Cerebellar cortex (tissue), 1 donor: ENCODE data around the gene SLC35A4.

ENCODE experiments used
- DNase-seq: peaks from one replicate; pipeline ENCODE4 v3.0.0-alpha.2; 2015; ENCODE audit warnings: low spot score

The SLC35A4 gene, protein sequence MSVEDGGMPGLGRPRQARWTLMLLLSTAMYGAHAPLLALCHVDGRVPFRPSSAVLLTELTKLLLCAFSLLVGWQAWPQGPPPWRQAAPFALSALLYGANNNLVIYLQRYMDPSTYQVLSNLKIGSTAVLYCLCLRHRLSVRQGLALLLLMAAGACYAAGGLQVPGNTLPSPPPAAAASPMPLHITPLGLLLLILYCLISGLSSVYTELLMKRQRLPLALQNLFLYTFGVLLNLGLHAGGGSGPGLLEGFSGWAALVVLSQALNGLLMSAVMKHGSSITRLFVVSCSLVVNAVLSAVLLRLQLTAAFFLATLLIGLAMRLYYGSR

DNA sequence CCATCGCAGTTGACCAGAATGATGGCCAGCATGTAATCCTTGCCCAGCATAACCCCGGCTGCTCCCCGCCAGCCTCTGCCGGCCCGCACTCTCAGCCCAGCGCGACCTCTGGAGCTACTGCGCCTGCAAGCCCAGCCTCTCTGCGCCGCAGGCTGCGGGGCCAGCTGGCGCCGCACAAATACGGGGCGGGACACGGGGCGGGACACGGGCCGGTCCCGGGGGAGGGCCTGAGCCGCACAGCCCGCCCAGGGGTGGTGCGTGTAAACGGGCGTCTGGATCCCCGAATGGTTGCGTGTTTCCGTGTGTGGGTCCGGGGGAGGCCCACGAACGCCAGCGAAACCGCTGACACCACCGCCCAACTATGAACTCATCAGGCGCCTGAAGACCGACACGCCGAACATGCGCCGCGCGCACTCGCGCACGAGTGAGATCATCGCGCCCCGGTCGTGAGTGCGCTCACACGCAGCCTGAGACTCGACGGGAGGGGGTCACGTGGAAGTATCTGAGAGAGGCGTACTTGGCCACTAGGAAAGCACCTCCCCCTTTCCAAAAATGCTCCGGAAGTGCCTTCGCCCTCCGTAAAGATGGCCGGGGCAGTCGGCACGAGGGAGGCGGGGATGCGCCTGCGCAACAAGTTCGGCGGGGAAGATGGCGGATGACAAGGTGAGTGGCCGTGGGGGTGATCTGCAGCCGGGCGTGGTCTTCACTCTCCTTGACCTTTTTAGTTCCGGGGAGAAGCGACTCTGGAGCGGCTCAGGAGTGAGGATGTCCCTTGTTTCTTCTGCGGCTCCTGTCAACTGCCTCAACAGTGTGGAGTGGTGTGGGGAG, at the start of gene SLC35A4, which contains the start of gene APBB3:
Gene SLC35A4, plus strand, starts transcription at position 633 of the 828 bp plus-strand sequence. CDS start 2,342 bp downstream, outside the sequence.
Gene APBB3, minus strand, starts transcription at position 403 of the 828 bp plus-strand sequence. Its CDS starts 353 bp downstream, at position 50.
- DNase-seq = peak; percentile 99

DNA sequence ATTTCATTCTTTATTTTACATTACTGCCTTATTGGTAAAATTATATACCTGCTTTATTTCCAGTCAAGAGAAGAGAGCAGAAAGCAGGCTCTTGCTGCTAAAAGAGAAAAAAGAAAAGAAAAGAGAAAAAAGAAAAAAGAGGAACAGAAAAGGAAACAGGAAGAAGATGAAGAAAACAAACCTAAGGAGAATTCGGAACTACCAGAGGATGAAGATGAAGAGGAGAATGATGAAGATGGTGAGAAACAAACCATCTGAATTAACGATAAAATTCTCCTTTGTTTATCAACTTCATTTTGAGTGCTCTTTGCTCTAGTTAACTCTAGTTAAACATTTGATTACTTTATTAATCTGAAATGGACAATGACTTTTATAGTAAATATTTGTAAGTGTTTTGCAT, 40.6 kb upstream of the SLC35A4 start:
- no peak for DNase-seq

DNA sequence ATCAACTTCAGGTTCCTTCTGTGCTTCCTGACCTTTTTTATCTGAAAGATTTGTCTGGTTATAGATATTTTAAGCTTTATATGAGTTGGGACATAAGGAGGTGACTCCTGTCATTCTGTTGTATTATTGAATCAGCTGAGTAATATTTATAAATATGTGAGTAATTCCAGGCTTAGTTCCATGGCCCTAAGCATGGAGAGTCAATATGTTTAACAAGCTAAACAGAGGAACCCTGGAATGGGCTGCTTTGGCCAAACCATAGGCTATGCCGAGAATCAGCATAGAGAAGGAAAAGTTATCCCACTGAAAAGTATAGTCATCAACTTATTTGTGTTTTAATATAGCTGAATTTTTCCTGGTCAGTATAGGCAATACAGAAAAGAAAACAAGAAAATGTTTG, 24.4 kb upstream of the SLC35A4 start:
- no peak for DNase-seq

DNA sequence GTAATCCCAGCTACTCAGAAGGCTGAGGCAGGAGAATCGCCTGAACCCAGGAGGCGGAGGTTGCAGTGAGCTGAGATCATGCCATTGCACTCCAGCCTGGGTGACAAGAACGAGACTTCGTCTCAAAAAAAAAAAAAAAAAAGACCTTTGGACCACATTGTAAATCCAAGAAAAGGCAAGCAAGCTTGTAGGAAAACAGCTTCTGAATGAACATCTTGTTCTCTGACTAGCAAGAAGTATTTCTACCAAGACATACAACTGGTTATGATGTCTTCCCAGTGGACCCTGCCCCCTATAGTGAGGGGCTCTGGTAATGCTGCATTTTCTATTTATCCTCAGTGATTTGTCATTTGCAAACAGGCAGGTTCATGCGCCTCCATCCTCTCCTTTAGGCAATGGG, 21.7 kb upstream of the SLC35A4 start:
- no peak for DNase-seq

DNA sequence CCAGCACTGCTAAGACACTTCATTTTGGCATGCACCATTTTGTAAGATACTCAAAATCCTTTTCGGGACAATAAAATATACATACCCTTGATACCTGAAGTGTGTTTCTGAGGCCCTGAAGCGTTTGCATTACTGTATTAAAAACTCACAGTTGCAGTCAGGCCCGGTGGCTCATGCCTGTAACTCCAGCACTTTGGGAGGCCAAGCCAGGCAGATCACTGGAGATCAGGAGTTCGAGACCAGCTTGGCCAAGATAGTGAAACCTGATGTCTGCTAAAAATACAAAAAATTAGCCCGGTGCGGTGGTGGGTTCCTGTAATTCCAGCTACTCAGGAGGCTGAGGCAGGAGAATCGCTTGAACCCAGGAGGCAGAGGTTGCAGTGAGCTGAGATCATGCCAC, 19.6 kb upstream of the SLC35A4 start:
- DNase-seq = no peak

DNA sequence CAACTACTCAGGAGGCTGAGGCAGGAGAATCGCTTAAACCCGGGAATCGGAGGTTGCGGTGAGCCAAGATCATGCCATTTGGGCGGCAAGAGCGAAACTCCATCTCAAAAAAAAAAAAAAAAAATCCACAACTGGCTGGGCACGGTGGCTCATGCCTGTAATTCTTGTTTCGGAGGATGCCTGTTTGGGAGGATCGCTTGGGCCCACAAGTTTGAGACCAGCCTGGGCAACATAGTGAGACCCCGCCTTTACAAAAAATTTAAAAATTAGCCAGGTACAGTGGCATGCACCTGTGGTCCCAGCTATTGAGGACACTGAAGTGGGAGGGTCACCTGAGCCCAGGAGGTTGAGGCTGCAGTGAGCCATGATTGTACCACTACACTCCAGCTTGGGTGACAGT, 19.0 kb upstream of the SLC35A4 start:
- no peak for DNase-seq

DNA sequence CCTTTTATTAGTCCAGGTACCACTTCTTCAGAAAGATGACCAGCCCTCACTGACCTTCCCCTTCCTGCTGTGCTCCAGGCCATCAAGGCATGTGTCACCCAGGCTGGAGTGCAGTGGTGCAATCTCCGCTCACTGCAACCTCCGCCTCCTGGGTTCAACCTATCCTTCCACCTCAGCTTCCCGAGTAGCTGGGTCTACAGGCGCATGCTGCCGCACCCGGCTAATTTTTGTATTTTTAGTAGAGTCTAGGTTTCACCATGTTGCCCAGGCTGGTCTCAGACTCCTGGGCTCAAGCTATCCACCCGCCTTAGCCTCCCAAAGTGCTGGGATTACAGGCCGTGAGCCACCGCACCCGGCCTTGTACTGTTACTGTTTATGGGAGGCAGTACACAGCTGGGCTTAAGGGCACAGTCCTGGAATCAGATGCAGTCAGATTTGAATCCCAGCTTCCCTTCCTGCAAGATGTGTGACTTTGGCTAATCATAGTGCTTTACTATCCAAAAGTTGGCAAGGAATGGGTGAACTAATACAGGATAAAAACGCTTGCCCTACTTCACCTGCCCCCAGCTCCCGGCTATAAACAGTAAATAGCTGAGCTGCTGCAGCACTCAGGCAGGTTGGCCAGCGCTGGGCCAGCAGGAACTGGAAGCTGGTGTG, 17.6 kb upstream of the SLC35A4 start:
- DNase-seq = no peak

DNA sequence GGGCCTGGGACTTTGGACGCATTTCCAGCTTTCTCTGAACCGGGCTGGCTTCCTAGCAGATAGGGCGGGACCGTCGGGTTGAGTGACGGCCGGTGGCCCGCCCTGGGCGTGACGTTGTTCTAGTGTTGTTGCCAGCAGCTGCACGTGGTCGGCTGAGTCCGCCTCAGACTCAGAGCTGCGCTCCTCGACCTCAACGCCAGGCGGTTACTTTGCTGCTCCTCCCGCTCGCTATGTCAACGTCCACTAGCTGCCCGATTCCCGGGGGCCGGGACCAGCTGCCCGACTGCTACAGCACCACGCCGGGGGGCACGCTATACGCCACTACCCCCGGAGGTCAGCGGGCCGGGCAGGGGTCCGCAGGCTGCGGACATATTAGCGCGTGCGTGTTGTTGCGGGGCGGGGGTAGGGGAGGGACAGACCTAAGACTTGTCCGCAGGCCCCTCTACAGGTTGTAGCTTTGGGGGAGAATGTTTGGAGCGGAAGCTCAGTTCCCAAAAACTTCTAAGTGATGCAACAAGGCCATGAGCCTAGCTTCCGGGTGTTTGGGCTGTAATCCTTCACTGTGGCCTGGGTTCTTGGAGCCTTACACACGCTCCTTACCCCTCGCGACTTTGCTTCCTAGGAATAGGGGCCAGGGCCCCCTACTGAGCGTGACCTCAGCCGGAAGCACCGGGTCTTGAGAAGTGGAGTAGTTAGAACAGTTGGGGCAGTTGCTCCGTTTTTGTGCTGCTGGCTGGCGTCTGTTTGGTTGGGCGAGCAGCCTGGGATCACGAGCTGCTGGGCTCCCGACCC, 16.9 kb upstream of the SLC35A4 start, which contains the start of gene EIF4EBP3:
Gene EIF4EBP3, plus strand, starts transcription at position 155 of the 792 bp plus-strand sequence. Its CDS starts 76 bp downstream, at position 231.
- DNase-seq = peak; percentile 97

DNA sequence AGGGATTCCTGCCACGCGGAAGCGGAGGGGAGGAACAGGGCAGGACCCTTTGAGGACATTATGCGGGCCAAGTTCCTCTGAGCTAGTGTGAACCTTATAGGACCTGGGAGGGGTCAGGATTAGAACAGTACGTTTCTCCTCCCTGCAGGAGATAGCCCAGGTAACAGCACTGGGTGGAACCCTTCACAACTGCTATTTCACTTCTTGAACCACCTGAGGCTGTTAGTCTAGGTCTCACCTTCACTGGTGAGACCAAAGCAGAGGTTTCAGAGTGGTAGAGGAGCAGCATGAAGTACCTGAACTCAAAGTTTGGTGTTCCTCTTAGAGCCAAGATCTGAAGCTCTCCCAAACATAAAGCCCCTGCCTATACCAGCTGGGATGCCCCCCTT, 16.3 kb upstream of the SLC35A4 start:
- no peak for DNase-seq

DNA sequence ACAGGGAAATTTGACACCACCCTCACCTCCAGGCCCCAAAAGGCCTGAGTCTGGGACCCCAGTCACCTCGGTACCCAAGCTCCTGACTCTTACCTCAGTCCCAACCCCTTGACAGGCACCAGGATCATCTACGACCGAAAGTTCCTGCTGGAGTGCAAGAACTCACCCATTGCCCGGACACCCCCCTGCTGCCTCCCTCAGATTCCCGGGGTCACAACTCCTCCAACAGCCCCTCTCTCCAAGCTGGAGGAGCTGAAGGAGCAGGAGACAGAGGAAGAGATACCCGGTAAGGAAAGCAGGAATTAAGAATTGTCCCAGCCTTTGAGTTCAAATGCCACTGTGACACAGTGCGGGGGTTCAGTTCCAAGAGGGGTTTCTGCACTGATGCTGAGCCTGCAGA, 15.8 kb upstream of the SLC35A4 start:
- DNase-seq = no peak

DNA sequence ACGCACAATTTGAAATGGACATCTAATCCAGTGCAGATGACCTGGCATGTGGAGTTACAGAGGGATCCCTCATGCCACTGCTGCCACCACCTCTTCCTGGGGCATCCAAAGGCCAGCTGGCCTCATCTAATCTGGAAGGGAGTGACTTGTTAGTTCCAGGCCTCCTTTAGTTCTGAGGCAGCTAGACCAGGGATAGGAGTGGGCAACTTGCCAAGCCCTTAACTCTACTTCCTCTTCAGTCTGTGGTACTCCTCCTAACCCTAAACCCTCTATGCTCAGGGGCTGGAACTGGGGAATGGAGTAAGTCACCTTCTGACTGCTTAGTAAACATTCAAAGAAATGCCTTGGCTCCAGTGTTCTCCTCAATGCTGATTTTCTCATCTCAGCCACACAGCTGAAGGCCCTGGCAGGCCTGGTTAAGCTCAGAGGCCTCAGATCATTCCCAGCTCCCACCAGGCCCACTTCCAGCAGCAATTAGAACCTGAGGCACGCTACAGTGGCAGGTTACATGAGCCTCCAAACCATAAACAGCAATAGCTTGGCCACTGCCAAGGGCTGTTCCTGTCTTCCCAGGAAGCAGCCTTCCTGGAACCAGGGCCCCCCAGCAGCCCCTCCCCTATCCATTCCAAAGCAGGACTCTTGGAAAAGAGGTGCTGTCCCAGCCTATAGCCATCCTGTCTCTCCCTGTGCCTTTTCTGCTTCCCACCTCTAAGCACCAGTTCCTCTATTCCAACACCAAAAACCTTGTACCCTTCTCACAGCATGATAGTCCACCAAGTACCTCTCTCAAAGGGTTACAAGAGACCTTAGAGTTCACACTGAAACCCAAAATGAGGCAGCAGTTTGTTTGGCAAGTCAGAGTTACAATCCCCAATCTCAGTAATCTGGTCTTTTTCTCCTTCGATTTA, 15.1 kb upstream of the SLC35A4 start:
- no peak for DNase-seq

DNA sequence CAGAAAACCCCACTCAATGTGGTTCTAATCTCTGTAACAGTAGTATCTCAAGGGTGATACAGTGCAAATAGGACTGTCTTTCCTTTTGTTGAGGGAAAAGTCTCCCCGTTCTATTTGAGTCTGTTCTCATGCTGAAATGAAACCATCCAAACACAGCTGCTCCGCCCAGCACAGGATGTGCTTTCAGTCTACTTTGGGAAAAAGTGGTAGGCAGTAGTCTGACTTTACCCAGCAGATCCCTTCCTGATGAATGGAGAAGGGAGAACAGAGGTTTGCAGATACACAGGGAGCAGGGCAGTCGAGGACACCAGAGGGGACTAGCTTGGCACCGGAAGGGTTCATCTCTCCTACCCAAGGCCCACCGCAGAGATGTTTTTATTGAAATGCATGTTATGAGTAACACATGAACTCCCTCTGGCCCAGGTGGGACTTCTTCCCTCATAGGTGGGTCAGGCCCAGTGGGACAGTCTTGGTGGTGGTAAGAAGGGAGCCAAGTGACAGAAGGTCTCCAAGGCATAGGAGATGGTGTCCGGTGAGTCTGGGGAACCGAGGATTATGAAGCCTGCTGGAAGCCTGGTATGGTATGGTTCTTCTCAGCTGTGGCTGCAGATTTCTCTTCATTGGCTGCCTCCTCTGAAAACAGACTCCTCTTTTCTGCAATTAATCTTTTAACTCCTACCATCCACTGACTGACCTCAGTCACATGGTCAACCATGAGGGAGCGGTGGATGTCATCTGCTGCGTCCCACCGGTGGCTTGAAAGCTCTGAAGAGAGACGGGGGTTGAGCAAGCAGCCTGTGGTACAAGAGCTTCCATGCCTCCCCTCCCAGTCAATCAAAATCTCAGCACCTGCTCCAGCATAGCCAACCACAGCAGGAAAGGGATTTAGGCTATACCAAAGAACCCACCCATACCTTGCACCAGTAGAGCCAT, 14.2 kb upstream of the SLC35A4 start:
- no peak for DNase-seq

DNA sequence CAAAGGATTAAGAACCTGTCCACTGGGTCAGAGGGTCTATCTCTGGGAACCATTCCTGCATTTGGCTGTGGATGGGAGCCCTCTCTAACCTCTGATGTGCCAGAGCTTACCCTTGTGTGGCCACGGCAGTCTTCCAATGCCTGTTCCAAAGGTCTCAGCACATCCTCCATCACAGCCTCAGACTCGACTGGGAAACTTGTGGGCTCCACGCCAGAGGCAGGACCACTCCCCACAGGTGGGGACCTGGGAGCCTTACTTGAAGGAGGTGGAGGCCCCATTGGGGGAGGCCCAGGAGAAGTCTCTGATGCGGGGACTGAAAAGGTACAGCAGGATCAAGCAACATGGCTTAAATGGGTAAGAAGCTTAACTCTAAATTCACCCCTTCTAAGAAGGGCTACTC, 12.8 kb upstream of the SLC35A4 start:
- no peak for DNase-seq

DNA sequence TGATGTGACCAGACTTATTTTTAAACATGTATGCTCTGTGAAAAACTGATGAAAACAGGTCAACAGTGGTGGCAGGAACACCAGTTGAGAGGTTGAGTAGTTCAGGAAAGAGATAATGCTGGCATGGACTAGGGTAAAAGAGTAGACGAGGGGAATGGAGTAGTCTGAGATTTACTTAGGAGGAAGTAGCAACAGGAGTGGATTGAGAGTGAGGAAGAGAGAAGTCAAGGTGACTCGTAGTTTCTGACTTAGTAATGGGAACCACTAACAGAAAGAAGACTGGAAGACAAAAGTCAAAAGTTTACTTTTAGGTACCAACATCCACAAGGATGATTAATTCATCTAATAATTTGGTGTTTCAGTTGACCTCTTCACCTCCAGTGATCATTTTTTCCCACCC, 11.0 kb upstream of the SLC35A4 start:
- no peak for DNase-seq

DNA sequence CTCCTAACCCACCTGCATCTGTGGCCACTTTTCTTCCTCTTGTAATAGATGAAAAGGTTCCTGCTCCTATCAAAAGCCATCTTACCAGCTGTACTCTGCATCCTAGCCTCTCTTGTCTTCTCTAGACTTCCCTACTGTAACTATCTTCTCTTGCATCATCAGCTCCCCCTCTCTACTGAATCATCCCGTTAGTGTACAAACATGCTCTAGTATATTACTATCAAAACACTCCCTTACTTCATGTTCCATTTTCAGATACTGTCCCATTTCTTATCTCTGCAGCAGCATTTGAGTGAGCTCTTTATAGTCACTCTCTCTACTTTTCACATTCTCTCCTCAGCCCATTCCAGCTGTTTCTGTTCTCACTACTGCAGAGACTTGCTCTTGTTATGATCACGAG, 10.2 kb upstream of the SLC35A4 start:
- DNase-seq = no peak

DNA sequence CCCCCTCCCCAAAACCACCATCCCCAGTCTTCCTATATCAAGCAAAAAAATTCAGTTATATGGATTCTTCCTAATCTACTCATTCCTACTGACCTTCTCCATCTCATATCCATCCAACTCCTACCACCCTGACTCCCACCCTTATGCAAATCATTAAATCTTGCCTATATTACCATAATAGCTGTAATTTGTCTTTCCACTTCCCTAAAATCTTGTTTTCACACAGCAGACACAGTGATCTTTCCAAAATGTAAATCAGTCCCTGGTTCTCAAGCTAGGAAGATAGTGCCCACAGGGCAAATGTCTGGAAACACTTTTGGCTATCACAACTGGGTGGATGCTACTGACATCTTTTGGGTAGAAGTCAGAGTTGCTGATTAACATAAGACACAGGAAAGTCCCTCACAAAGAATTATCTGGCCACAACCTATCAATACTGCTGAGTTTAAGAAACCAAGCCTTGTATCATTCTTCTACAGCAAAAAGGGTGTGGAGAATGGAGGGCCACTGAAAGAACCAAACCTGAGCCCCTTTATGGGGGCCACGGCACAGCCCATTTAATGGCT, 8.8 kb upstream of the SLC35A4 start:
- no peak for DNase-seq

DNA sequence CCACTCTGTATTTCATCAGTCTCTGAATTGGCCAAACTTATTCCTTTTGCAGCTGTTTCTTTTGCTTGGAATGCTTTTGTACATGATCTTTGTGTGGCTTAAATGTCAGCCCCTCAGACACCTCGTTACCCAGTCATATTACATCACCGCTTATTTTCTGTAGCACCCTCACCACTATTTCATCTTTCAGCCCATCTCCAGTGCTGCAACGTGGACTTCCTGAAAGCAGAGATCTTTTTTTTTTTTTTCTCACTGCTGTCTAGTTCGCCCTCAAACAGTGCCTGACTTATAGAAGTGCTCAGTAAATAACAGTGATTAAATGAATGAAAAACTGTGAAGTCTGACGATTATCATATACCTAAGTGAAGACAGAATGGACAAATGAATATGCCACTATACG, 8.2 kb upstream of the SLC35A4 start:
- DNase-seq = no peak

DNA sequence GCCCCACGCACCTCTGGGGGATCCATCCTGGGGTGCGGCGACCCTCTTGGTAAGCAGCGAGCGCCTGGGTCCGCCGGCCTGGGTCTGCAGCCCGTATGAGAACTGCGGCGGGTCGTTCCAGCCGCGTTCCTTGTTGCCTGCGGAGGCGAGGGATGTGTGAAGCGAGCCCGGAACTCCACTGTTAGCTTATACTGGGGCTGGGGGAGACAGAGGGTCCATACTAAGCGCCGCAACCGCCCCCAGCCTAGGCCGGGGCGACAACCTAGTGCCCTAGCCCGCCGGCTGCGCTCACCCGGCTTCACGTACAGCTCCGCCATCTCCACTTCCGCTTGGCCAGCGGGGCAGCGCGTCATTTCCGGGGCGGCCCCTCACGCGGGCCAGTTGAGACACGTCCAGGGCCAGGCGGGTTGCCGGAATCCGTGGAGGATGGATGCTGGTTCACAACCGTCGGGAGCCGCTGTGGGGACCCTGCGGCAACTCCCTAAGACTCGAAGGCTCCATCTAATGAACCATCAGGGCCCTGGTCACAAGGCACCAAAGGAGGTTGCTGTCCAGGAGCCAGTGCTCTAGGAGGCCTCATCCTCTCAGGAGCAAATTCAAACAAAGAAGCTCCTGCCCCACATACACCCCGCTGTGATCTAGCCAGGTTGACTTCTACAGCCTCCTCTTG, 7.4 kb upstream of the SLC35A4 start, which contains the start of gene SRA1:
Gene SRA1, minus strand, starts transcription at position 338 of the 670 bp plus-strand sequence. Its CDS starts 21 bp downstream, at position 317.
- DNase-seq = peak; percentile 94

DNA sequence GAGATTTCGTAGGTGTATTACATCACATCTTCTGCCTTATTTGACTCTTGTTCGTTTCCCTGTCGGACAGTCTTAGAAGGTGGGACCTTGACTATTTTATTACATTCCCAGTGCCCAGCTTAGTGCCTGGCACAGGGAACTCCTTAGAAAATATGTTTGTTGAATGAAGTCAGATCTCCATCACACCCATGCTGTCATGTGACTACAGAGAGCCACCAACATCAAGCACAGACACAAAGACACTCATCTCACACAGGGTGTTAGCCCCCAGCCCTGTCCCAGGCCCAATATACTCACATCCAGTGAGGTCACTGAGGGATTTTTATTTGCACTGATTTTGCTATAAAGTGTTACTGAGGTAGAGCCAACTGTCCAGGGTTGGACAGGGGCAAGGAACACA, 6.7 kb upstream of the SLC35A4 start:
- DNase-seq = no peak
